ENCODE measurements around the gene TCF20.

GRCh38 chr22:42297778-42298177, 27.3 kb upstream of the TCF20 start:
- TF ChIP-seq CTCF (IDR thresholded peaks at IDR 0.05) (no peak), POLR2A (IDR thresholded peaks at IDR 0.05) (no peak)

All from uterus (tissue), 2 donors.